Endodermal cell (in vitro differentiated cells): ENCODE measurements around the gene UROS. TPM values are rescaled to one million over a fixed set of nuclear protein-coding genes. Genes with fewer than 3 reads are reported as not detected.
A peak's percentile ranks its signal among the peaks of the same experiment; 100 is the strongest.

Source experiments
- DNase-seq: peaks from one replicate; pipeline ENCODE4 v3.0.0-alpha.2; 2017
- H3K27ac ChIP-seq: 2 replicates; pipeline ENCODE4 v1.5.1; 2013; ENCODE audit warnings: mild to moderate bottlenecking, low read depth, low read length, moderate library complexity
- H3K27me3 ChIP-seq: 2 replicates; pipeline ENCODE4 v1.6.1; 2013; ENCODE audit warnings: mild to moderate bottlenecking, low read length, moderate library complexity; ENCODE audit not compliant: insufficient read depth, control insufficient read depth, poor library complexity, severe bottlenecking
- H3K36me3 ChIP-seq: 2 replicates; pipeline ENCODE4 v1.7.0; 2013; ENCODE audit warnings: mild to moderate bottlenecking, low read length, moderate library complexity; ENCODE audit not compliant: control insufficient read depth, insufficient read depth
- H3K4me1 ChIP-seq: one replicate; pipeline ENCODE4 v1.7.0; 2013; ENCODE audit warnings: low read length; ENCODE audit not compliant: control insufficient read depth, insufficient read depth
- H3K4me3 ChIP-seq: 2 replicates; pipeline ENCODE4 v1.5.1; 2013; ENCODE audit warnings: mild to moderate bottlenecking, low read length, moderate library complexity
- H3K9ac ChIP-seq: 2 replicates; pipeline ENCODE4 v1.6.1; 2013; ENCODE audit warnings: mild to moderate bottlenecking, low read length, moderate library complexity; ENCODE audit not compliant: poor library complexity, severe bottlenecking; ENCODE audit errors: extremely low read depth
- H3K9me3 ChIP-seq: 2 replicates; pipeline ENCODE4 v1.6.1; 2013; ENCODE audit warnings: mild to moderate bottlenecking, low read length, moderate library complexity; ENCODE audit not compliant: control insufficient read depth
- H3K27ac Mint-ChIP-seq: 2 replicates; pipeline ENCODE4 v1.8.0; 2020; ENCODE audit warnings: mixed read lengths
- H3K27me3 Mint-ChIP-seq: 2 replicates; pipeline ENCODE4 v1.8.0; 2021; ENCODE audit warnings: mild to moderate bottlenecking, mixed read lengths; ENCODE audit not compliant: insufficient read depth
- H3K36me3 Mint-ChIP-seq: 2 replicates; pipeline ENCODE4 v1.8.0; 2020; ENCODE audit warnings: low read depth, mixed read lengths
- H3K4me1 Mint-ChIP-seq: 2 replicates; pipeline ENCODE4 v1.8.0; 2020; ENCODE audit warnings: mixed read lengths
- H3K4me3 Mint-ChIP-seq: 2 replicates; pipeline ENCODE4 v1.8.0; 2020; ENCODE audit warnings: mild to moderate bottlenecking, moderate library complexity, mixed read lengths
- H3K9me3 Mint-ChIP-seq: 2 replicates; pipeline ENCODE4 v1.8.0; 2020; ENCODE audit warnings: mild to moderate bottlenecking, mixed read lengths
- CTCF ChIP-seq: fragments of 200-600 bp; sonication (generic); conservative IDR thresholded peaks from 2 replicates; pipeline ENCODE4 v1.5.0; 2021; ENCODE audit warnings: antibody characterized with exemption, mild to moderate bottlenecking
- WGBS, 2 experiments: methylation state at CpG; one replicate each; pipeline versions ENCODE4 v1.1.5 to v1.1.7; 2013; ENCODE audit warnings: missing lambda C conversion rate in 2 of 2, mixed read lengths in 1 of 2; ENCODE audit not compliant: insufficient coverage in 1 of 2, insufficient read length in 1 of 2; 5-methylcytosine and 5-hydroxymethylcytosine counted together
- total RNA-seq, 2 donors: library from RNA; stranded (reverse); fragmentation: NEBNext Ultra II Directional in 1 of 2; extraction: Animal tissue kit (Norgen Biotek cat#: 25700) in 1 of 2; gene quantifications; 2 replicates in 1 of 2; 3 replicates in 1 of 2; pipeline ENCODE4 v1.2.1, GENCODE V29; 2021

The UROS gene
- total RNA-seq, 2 donors from 2014 or later, result 49.2 to 69.4 TPM

GRCh38 chr10:125843603-125844329 lies 20.7 kb upstream of the UROS start:
- H3K9me3 Mint-ChIP-seq, result no peaks in the 10 kb centered on the region
- H3K27me3 ChIP-seq, result no peaks in the 10 kb centered on the region
- no peak overlapping the region for H3K27ac Mint-ChIP-seq
- H3K9ac ChIP-seq, result no peak overlapping the region
- no peak for DNase-seq
- no peaks in the 10 kb centered on the region for H3K9me3 ChIP-seq
- H3K27ac ChIP-seq, result no peak overlapping the region
- no peaks in the 10 kb centered on the region for H3K4me1 ChIP-seq
- TF ChIP-seq CTCF, result no peak
- H3K36me3 Mint-ChIP-seq, result peaks cover 47% of the 10 kb centered on the region
- H3K4me3 ChIP-seq, result no peak overlapping the region
- no peaks in the 10 kb centered on the region for H3K4me1 Mint-ChIP-seq
- no peaks in the 10 kb centered on the region for H3K27me3 Mint-ChIP-seq
- WGBS, 2 experiments, result 94 to 95% methylated on average over 3 to 9 of the region's 9 CpGs
- H3K36me3 ChIP-seq, result peaks cover 60% of the 10 kb centered on the region
- no peak overlapping the region for H3K4me3 Mint-ChIP-seq

DNA sequence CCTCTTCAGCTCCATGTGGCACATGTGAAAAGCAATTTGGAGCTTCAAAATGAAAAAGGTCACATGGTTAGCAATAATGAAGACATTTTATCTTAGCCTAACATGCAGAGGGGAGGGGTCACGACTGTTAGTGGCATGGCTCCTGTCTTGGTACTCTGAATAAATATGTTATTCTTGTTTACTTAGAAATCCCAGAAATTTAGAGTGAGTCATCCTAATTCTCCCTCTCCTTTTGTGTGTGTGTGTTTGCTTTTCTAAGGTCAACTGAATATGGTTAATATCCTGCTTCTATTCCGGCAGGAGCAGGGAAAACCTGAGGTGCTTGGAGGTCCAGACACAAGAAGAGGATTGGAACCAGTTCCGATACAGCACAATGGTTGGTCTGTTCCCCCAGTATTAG lies 17.9 kb upstream of the UROS start:
- peaks cover 71% of the 10 kb centered on the region for H3K36me3 ChIP-seq
- H3K4me1 ChIP-seq, result no peaks in the 10 kb centered on the region
- H3K27ac ChIP-seq, result no peak overlapping the region
- H3K27me3 Mint-ChIP-seq, result no peaks in the 10 kb centered on the region
- no peaks in the 10 kb centered on the region for H3K4me1 Mint-ChIP-seq
- no peaks in the 10 kb centered on the region for H3K27me3 ChIP-seq
- no peak for DNase-seq
- H3K4me3 ChIP-seq, result no peak overlapping the region
- no peaks in the 10 kb centered on the region for H3K9me3 ChIP-seq
- no peak overlapping the region for H3K4me3 Mint-ChIP-seq
- no peak for TF ChIP-seq CTCF
- no peak overlapping the region for H3K9ac ChIP-seq
- no peak overlapping the region for H3K27ac Mint-ChIP-seq
- H3K9me3 Mint-ChIP-seq, result no peaks in the 10 kb centered on the region
- H3K36me3 Mint-ChIP-seq, result peaks cover 41% of the 10 kb centered on the region
- 91 to 100% methylated on average over 2 to 3 of the region's 3 CpGs for WGBS, 2 experiments

DNA sequence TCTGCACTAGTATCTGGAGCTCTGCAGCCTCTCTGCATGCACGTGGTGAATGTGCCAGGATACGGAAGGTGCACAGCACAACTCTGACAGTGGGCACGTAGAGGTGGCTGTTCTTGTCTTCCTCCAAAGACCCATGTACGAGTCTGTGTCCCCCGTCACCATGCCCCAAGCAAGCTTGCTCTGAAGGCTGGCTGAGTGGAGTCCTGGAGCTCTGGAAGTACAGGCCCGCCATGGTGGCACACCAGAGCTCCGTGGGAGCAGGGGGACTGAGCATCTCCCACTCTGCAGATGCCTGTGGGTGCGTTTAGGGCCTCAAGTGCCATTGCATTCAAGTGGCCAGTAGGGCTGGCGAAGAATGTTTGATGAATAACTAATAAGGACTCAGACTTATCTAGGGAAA lies 17.3 kb upstream of the UROS start:
- no peak overlapping the region for H3K4me3 Mint-ChIP-seq
- Histone ChIP-seq H3K9me3 (no peaks in the 10 kb centered on the region), H3K4me1 (no peaks in the 10 kb centered on the region), H3K9ac (no peak overlapping the region), H3K4me3 (no peak overlapping the region), H3K36me3 (peaks cover 76% of the 10 kb centered on the region), H3K27ac (no peak overlapping the region), H3K27me3 (no peaks in the 10 kb centered on the region)
- H3K9me3 Mint-ChIP-seq, result no peaks in the 10 kb centered on the region
- peaks cover 47% of the 10 kb centered on the region for H3K36me3 Mint-ChIP-seq
- no peaks in the 10 kb centered on the region for H3K27me3 Mint-ChIP-seq
- H3K4me1 Mint-ChIP-seq, result no peaks in the 10 kb centered on the region
- no peak for DNase-seq
- H3K27ac Mint-ChIP-seq, result peak overlapping the region; percentile 50
- 95 to 100% methylated on average over 5 to 9 of the region's 9 CpGs for WGBS, 2 experiments
- TF ChIP-seq CTCF, result no peak
